HL-60 (cell line): Measurements from ENCODE around the gene CUEDC2.
A peak's percentile ranks its signal among the peaks of the same experiment; 100 is the strongest.

ENCODE experiments used
- DNase-seq, 2 experiments: peaks; one replicate each; pipeline ENCODE4 v3.0.0-alpha.2; 2010 to 2020; ENCODE audit warnings: low read depth in 1 of 2, low spot score in 1 of 2
- H3K27ac ChIP-seq: fragments of 250-450 bp; sonication (Bioruptor Pico); replicated peaks from 2 replicates; pipeline ENCODE4 v1.5.1; 2020; ENCODE audit warnings: mild to moderate bottlenecking, moderate library complexity
- H3K27me3 ChIP-seq: fragments of 250-450 bp; sonication (Bioruptor Pico); 2 replicates; pipeline ENCODE4 v1.5.1; 2021; ENCODE audit warnings: mild to moderate bottlenecking, moderate library complexity; ENCODE audit not compliant: insufficient read depth, poor library complexity, severe bottlenecking
- H3K4me3 ChIP-seq: replicated peaks from 2 replicates; pipeline ENCODE4 v1.5.1; 2011; ENCODE audit warnings: mild to moderate bottlenecking, control low read depth, low read length; ENCODE audit not compliant: insufficient read depth
- GABPA ChIP-seq: IDR thresholded peaks from 2 replicates; pipeline ENCODE4 v1.6.1; 2012; ENCODE audit warnings: low read depth
- POLR2AphosphoS5 ChIP-seq: IDR thresholded peaks from 2 replicates; pipeline ENCODE4 v1.6.1; 2012; ENCODE audit warnings: low read depth
- SPI1 ChIP-seq: IDR thresholded peaks from 2 replicates; pipeline ENCODE4 v1.6.1; 2012; ENCODE audit warnings: low read depth, mild to moderate bottlenecking, borderline replicate concordance
- TF ChIP-seq, protein P1 (sequence below): IDR thresholded peaks from 2 replicates; pipeline ENCODE4 v1.6.1; 2012; ENCODE audit warnings: low read depth; ENCODE audit not compliant: insufficient replicate concordance
- TF ChIP-seq, protein P2 (sequence below): IDR thresholded peaks from one replicate; pipeline ENCODE4 v1.5.1; 2011; ENCODE audit warnings: low read length, control low read depth, inconsistent platforms; ENCODE audit not compliant: insufficient read depth

Gene CUEDC2

DNA sequence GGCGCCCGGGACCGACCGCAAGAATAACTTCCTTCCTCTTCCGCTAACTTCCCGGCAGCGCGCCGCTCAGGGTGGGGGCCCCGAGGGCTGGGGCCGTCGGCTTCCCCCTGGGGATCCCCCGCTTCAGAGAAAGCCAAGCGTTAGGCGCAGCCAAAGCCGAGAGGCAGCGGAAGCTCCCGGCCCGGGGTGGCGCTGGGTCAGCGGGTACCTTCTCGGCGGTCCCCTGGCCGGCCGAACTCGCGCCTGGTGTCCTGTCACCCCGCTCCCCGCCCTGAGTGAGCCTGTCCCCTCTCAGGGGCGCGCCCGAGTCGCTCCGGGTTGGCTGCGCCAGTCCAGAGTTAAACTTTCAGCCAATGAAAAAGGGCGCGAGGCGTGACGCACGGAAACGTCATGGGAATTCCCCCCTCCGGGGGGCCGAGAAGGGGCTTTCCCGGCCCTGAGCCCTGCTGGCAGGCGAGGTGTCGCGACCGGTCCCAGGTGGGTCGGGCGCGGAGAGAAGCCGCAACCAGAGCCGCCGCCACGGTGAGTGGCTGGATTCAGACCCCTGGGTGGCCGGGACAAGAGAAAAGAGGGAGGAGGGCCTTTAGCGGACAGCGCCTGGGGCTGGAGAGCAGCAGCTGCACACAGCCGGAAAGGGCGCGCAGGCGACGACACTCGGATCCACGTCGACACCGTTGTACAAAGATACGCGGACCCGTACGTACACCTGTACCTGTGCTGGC, 38.1 kb downstream of the CUEDC2 start:
- Histone ChIP-seq H3K27me3 (peaks cover 11% of the 10 kb centered on the region), H3K4me3 (peak overlapping the region; percentile 75), H3K27ac (peak overlapping the region; percentile 79)
- TF ChIP-seq, protein P1, sequence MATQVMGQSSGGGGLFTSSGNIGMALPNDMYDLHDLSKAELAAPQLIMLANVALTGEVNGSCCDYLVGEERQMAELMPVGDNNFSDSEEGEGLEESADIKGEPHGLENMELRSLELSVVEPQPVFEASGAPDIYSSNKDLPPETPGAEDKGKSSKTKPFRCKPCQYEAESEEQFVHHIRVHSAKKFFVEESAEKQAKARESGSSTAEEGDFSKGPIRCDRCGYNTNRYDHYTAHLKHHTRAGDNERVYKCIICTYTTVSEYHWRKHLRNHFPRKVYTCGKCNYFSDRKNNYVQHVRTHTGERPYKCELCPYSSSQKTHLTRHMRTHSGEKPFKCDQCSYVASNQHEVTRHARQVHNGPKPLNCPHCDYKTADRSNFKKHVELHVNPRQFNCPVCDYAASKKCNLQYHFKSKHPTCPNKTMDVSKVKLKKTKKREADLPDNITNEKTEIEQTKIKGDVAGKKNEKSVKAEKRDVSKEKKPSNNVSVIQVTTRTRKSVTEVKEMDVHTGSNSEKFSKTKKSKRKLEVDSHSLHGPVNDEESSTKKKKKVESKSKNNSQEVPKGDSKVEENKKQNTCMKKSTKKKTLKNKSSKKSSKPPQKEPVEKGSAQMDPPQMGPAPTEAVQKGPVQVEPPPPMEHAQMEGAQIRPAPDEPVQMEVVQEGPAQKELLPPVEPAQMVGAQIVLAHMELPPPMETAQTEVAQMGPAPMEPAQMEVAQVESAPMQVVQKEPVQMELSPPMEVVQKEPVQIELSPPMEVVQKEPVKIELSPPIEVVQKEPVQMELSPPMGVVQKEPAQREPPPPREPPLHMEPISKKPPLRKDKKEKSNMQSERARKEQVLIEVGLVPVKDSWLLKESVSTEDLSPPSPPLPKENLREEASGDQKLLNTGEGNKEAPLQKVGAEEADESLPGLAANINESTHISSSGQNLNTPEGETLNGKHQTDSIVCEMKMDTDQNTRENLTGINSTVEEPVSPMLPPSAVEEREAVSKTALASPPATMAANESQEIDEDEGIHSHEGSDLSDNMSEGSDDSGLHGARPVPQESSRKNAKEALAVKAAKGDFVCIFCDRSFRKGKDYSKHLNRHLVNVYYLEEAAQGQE: peak; percentile 65
- TF ChIP-seq, protein P2, sequence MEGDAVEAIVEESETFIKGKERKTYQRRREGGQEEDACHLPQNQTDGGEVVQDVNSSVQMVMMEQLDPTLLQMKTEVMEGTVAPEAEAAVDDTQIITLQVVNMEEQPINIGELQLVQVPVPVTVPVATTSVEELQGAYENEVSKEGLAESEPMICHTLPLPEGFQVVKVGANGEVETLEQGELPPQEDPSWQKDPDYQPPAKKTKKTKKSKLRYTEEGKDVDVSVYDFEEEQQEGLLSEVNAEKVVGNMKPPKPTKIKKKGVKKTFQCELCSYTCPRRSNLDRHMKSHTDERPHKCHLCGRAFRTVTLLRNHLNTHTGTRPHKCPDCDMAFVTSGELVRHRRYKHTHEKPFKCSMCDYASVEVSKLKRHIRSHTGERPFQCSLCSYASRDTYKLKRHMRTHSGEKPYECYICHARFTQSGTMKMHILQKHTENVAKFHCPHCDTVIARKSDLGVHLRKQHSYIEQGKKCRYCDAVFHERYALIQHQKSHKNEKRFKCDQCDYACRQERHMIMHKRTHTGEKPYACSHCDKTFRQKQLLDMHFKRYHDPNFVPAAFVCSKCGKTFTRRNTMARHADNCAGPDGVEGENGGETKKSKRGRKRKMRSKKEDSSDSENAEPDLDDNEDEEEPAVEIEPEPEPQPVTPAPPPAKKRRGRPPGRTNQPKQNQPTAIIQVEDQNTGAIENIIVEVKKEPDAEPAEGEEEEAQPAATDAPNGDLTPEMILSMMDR: no peak
- TF ChIP-seq SPI1: peak; percentile 79
- TF ChIP-seq POLR2AphosphoS5: 0 out of 2 replicates have a peak, but pooled peaks have one; percentile 41
- no peak for TF ChIP-seq GABPA
- DNase-seq: peak; percentile 83 to 92

DNA sequence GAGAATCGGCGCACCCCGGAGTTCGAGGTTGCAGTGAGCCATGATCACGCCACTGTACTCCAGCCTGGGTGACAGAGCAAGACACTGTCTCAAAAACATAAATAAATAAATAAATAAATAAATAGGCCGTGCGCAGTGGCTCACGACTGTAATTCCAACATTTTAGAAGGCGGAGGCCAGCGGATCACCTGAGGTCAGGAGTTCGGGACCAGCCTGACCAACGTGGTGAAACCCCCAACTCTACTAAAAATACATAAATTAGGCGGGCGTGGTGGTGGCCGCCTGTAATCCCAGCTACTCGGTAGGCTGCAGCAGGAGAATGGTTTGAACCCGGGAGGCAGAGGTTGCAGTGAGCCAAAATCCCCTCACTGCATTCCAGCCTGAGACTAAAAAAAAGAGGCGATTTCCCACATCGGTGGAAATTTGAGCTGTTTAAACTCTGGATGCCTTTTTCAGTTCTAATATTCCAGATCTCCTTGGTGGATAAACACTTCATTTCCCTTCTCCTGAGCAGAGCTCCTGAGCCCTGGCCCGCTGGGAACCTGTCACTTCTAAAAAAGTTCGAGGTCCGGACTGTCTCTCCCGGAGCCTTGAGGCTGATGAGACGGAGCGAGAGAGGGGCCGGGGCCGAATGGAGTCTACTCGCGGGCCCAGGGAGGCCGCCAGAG, 38.8 kb downstream of the CUEDC2 start:
- H3K27ac ChIP-seq: peak overlapping the region; percentile 79
- no peak for TF ChIP-seq POLR2AphosphoS5
- TF ChIP-seq SPI1: no peak
- TF ChIP-seq, protein P1: no peak
- TF ChIP-seq, protein P2: peak; percentile 64
- no peak for TF ChIP-seq GABPA
- DNase-seq: no peak
- H3K27me3 ChIP-seq: peaks cover 11% of the 10 kb centered on the region
- peak overlapping the region; percentile 75 for H3K4me3 ChIP-seq

- TF ChIP-seq, protein P2: no peak
- TF ChIP-seq SPI1 (no peak), POLR2AphosphoS5 (no peak), GABPA (no peak)
- TF ChIP-seq, protein P1: no peak
- Histone ChIP-seq H3K27ac (no peak overlapping the region), H3K4me3 (no peak overlapping the region), H3K27me3 (peaks cover 11% of the 10 kb centered on the region)
- no peak for DNase-seq
These were observed 40.1 kb downstream of the CUEDC2 start for GRCh38 chr10:102392306-102392705.
